Neural progenitor cell (in vitro differentiated cells): ENCODE measurements around the gene TRAPPC12.

Source experiments
- CTCF ChIP-seq: fragments of 200-600 bp; sonication (generic); IDR thresholded peaks from 2 replicates; pipeline ENCODE4 v1.5.1; 2017; ENCODE audit warnings: antibody characterized with exemption, mild to moderate bottlenecking
- EZH2 ChIP-seq: fragments of 200-600 bp; sonication (generic); IDR thresholded peaks from 2 replicates; pipeline ENCODE4 v1.6.1; 2017; ENCODE audit warnings: antibody characterized with exemption, mild to moderate bottlenecking, moderate library complexity
- EZH2phosphoT487 ChIP-seq: fragments of 200-600 bp; sonication (generic); IDR thresholded peaks from 2 replicates; pipeline ENCODE4 v1.6.1; 2017; ENCODE audit warnings: antibody characterized with exemption

- TF ChIP-seq EZH2 (no peak), CTCF (no peak), EZH2phosphoT487 (no peak)
These were observed 143.5 kb downstream of the TRAPPC12 start for GRCh38 chr2:3522961-3523421.
